HepG2 (cell line): ENCODE results near the gene EEF1AKMT4. TPM values are rescaled to one million over a fixed set of nuclear protein-coding genes. Genes with fewer than 3 reads are reported as not detected.

Experiments
- CCAR2 ChIP-seq: fragments of 200-400 bp; formaldehyde crosslinking; optimal IDR thresholded peaks from 2 replicates; pipeline ENCODE3; 2018; ENCODE audit warnings: low read depth, mild to moderate bottlenecking, low read length, moderate library complexity
- CEBPB ChIP-seq: IDR thresholded peaks from 2 replicates; pipeline ENCODE4 v1.6.1; 2011; ENCODE audit warnings: low read depth, low read length, improper control_type of control experiment, borderline replicate concordance
- HNRNPUL1 ChIP-seq: fragments of 200-400 bp; formaldehyde crosslinking; IDR thresholded peaks from 2 replicates; pipeline ENCODE4 v1.6.1; 2017; ENCODE audit warnings: low read depth, mild to moderate bottlenecking, low read length, moderate library complexity
- MIER2 ChIP-seq: IDR thresholded peaks from 2 replicates; pipeline ENCODE4 v1.6.1; 2016; ENCODE audit warnings: missing biosample characterization, missing genetic modification reagents
- MTF2 ChIP-seq: sonication (generic); formaldehyde crosslinking; IDR thresholded peaks from 2 replicates; pipeline ENCODE4 v1.5.0; 2020; ENCODE audit warnings: missing genetic modification reagents, borderline replicate concordance
- PCBP1 ChIP-seq: fragments of 200-400 bp; formaldehyde crosslinking; IDR thresholded peaks from 2 replicates; pipeline ENCODE4 v1.6.1; 2017; ENCODE audit warnings: mild to moderate bottlenecking, low read depth, low read length, borderline replicate concordance
- REPIN1 ChIP-seq: sonication (generic); formaldehyde crosslinking; IDR thresholded peaks from 2 replicates; pipeline ENCODE4 v1.8.0; 2022; ENCODE audit warnings: missing genetic modification reagents, low read depth, mild to moderate bottlenecking, borderline replicate concordance
- RFX3 ChIP-seq: IDR thresholded peaks from 2 replicates; pipeline ENCODE4 v1.6.1; 2016; ENCODE audit warnings: missing biosample characterization, missing genetic modification reagents
- SMAD9 ChIP-seq: sonication (generic); formaldehyde crosslinking; IDR thresholded peaks from 2 replicates; pipeline ENCODE4 v1.5.1; 2020; ENCODE audit warnings: mild to moderate bottlenecking, missing genetic modification reagents
- XRCC5 ChIP-seq: fragments of 200-400 bp; formaldehyde crosslinking; optimal IDR thresholded peaks from 2 replicates; pipeline ENCODE3; 2017; ENCODE audit warnings: mild to moderate bottlenecking, low read length
- ZC3H4 ChIP-seq: sonication (generic); formaldehyde crosslinking; IDR thresholded peaks from 2 replicates; pipeline ENCODE4 v1.4.0; 2020; ENCODE audit warnings: missing genetic modification reagents, borderline replicate concordance
- ZFP82 ChIP-seq: sonication (generic); formaldehyde crosslinking; IDR thresholded peaks from 2 replicates; pipeline ENCODE4 v1.5.1; 2020; ENCODE audit warnings: mild to moderate bottlenecking, missing genetic modification reagents, borderline replicate concordance
- ZNF225 ChIP-seq: sonication (generic); formaldehyde crosslinking; IDR thresholded peaks from 2 replicates; pipeline ENCODE4 v1.4.0; 2020; ENCODE audit warnings: mild to moderate bottlenecking, missing genetic modification reagents
- ZNF564 ChIP-seq: sonication (generic); formaldehyde crosslinking; IDR thresholded peaks from 2 replicates; pipeline ENCODE4 v1.8.1; 2023; ENCODE audit warnings: mild to moderate bottlenecking, missing genetic modification reagents
- polyA plus RNA-seq, 8 experiments: library from polyadenylated mRNA; depleted of rRNA in 3 of 8; stranded (reverse) in 7 of 8; unstranded in 1 of 8; fragments of >200 nt; fragmentation: Illumina TruSeq in 4 of 8; extraction: Trizol in 4 of 8; gene quantifications; 2 replicates each; pipeline versions ENCODE4 v1.2.1 to v1.2.3, GENCODE V29; 2011 to 2016; ENCODE audit warnings: low read depth in 4 of 8, missing spikeins in 1 of 8, mixed read lengths in 1 of 8; ENCODE audit not compliant: insufficient read depth in 1 of 8
- total RNA-seq, 5 experiments: library from RNA; depleted of rRNA; stranded (reverse); fragments of >200 nt; fragmentation: Illumina TruSeq; extraction: Trizol; gene quantifications; 2 replicates each; pipeline ENCODE4 v1.2.3, GENCODE V29; 2016; ENCODE audit warnings: low read depth in 1 of 5
- TF ChIP-seq, protein P1 (sequence below): sonication (generic); formaldehyde crosslinking; IDR thresholded peaks from 2 replicates; pipeline ENCODE4 v1.8.0; 2022; ENCODE audit warnings: missing genetic modification reagents, mild to moderate bottlenecking, moderate library complexity, borderline replicate concordance
- TF ChIP-seq, protein P2 (sequence below): sonication (generic); IDR thresholded peaks from 2 replicates; pipeline ENCODE4 v1.6.1; 2016; ENCODE audit warnings: low read depth, borderline replicate concordance
- TF ChIP-seq, protein P3 (sequence below), 2 experiments: IDR thresholded peaks; 2 replicates each; pipeline ENCODE4 v1.6.1; 2011 to 2012; ENCODE audit warnings: low read length in 2 of 2, borderline replicate concordance in 1 of 2, low read depth in 1 of 2, mild to moderate bottlenecking in 1 of 2, moderate library complexity in 1 of 2
- TF ChIP-seq, protein P4 (sequence below): IDR thresholded peaks from 2 replicates; pipeline ENCODE4 v1.6.1; 2016; ENCODE audit warnings: control low read depth

The EEF1AKMT4 gene
- total and polyA plus RNA-seq, 2 of the 13 experiments (the other 11 are each of a cell fraction or from before 2014, with no cell fraction given) = 13.1 to 15.8 TPM

DNA sequence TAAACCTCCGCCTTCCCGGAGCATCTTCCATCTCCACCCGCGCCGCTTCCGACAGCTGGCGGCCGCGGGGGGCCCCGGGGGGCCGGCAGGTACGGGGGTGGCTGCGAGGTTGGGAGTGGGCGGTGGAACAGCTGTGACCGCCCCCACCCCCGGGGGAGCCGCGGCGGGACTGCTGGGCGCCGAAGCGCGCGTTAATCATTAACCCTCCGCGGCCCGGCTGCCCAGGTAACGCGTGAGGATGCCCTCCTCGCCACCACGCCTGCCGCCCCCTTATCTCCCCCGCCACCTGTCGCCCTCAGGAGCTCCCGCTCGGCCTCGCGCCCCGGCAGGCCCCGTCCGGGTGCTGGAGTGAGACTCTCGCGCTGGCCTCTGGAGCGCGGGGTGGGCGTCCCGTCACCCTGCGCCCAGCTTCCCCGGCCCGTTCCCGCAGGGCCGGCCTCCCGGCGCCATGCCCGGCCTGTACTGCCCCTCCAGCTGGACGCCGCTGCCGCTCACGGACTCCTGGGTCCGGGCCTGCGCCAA is 19.3 kb upstream of the EEF1AKMT4 start (continued):
- TF ChIP-seq, protein P1, sequence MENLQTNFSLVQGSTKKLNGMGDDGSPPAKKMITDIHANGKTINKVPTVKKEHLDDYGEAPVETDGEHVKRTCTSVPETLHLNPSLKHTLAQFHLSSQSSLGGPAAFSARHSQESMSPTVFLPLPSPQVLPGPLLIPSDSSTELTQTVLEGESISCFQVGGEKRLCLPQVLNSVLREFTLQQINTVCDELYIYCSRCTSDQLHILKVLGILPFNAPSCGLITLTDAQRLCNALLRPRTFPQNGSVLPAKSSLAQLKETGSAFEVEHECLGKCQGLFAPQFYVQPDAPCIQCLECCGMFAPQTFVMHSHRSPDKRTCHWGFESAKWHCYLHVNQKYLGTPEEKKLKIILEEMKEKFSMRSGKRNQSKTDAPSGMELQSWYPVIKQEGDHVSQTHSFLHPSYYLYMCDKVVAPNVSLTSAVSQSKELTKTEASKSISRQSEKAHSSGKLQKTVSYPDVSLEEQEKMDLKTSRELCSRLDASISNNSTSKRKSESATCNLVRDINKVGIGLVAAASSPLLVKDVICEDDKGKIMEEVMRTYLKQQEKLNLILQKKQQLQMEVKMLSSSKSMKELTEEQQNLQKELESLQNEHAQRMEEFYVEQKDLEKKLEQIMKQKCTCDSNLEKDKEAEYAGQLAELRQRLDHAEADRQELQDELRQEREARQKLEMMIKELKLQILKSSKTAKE = 0 out of 2 replicates have a peak, but pooled peaks have one; percentile 16
- TF ChIP-seq, protein P2, sequence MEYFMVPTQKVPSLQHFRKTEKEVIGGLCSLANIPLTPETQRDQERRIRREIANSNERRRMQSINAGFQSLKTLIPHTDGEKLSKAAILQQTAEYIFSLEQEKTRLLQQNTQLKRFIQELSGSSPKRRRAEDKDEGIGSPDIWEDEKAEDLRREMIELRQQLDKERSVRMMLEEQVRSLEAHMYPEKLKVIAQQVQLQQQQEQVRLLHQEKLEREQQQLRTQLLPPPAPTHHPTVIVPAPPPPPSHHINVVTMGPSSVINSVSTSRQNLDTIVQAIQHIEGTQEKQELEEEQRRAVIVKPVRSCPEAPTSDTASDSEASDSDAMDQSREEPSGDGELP = peak; percentile 82; the same call in 1 of the 2 replicates
- TF ChIP-seq PCBP1 (no peak), CEBPB (no peak), RFX3 (no peak), MTF2 (CRISPR knock-in tag) (0 out of 2 replicates have a peak, but pooled peaks have one; percentile 31), HNRNPUL1 (peak; percentile 97), ZC3H4 (CRISPR knock-in tag) (no peak), MIER2 (CRISPR knock-in tag) (no peak), ZFP82 (0 out of 2 replicates have a peak, but pooled peaks have one; percentile 60), SMAD9 (CRISPR knock-in tag) (0 out of 2 replicates have a peak, but pooled peaks have one; percentile 27), ZNF564 (CRISPR knock-in tag) (no peak), REPIN1 (CRISPR knock-in tag) (0 out of 2 replicates have a peak, but pooled peaks have one; percentile 57), CCAR2 (no peak), XRCC5 (no peak), ZNF225 (no peak)
- TF ChIP-seq, protein P3, sequence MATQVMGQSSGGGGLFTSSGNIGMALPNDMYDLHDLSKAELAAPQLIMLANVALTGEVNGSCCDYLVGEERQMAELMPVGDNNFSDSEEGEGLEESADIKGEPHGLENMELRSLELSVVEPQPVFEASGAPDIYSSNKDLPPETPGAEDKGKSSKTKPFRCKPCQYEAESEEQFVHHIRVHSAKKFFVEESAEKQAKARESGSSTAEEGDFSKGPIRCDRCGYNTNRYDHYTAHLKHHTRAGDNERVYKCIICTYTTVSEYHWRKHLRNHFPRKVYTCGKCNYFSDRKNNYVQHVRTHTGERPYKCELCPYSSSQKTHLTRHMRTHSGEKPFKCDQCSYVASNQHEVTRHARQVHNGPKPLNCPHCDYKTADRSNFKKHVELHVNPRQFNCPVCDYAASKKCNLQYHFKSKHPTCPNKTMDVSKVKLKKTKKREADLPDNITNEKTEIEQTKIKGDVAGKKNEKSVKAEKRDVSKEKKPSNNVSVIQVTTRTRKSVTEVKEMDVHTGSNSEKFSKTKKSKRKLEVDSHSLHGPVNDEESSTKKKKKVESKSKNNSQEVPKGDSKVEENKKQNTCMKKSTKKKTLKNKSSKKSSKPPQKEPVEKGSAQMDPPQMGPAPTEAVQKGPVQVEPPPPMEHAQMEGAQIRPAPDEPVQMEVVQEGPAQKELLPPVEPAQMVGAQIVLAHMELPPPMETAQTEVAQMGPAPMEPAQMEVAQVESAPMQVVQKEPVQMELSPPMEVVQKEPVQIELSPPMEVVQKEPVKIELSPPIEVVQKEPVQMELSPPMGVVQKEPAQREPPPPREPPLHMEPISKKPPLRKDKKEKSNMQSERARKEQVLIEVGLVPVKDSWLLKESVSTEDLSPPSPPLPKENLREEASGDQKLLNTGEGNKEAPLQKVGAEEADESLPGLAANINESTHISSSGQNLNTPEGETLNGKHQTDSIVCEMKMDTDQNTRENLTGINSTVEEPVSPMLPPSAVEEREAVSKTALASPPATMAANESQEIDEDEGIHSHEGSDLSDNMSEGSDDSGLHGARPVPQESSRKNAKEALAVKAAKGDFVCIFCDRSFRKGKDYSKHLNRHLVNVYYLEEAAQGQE (IDR thresholded peaks at IDR 0.05; ENCODE audit: borderline replicate concordance in 1 of 2, low read depth in 1 of 2, low read length in 2 of 2) = no peak
- TF ChIP-seq, protein P4, sequence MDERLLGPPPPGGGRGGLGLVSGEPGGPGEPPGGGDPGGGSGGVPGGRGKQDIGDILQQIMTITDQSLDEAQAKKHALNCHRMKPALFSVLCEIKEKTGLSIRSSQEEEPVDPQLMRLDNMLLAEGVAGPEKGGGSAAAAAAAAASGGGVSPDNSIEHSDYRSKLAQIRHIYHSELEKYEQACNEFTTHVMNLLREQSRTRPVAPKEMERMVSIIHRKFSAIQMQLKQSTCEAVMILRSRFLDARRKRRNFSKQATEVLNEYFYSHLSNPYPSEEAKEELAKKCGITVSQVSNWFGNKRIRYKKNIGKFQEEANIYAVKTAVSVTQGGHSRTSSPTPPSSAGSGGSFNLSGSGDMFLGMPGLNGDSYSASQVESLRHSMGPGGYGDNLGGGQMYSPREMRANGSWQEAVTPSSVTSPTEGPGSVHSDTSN (CRISPR knock-in tag) = no peak
